Occipital lobe (tissue), 2 donors: ENCODE data around the gene SORCS1. TPM values are rescaled to one million over a fixed set of nuclear protein-coding genes. Genes with fewer than 3 reads are reported as not detected.
A peak's percentile ranks its signal among the peaks of the same experiment; 100 is the strongest.

Experiments
- DNase-seq: peaks from one replicate; lab custom pipeline; 2025; lab: John Stamatoyannopoulos, UW
- total RNA-seq: library from RNA; depleted of rRNA; stranded (reverse); fragments of >200 nt; gene quantifications from one replicate; pipeline ENCODE4 v1.2.3, GENCODE V29; 2014

SORCS1 gene
- total RNA-seq, 1 donor from 2014 or later = 40.6 TPM

- DNase-seq = no peak
Observed at GRCh38 chr10:106595281-106595680, 569.2 kb downstream of the SORCS1 start.

GRCh38 chr10:106593876-106594275 lies 570.6 kb downstream of the SORCS1 start:
- no peak for DNase-seq

GRCh38 chr10:106592396-106592795 lies 572.1 kb downstream of the SORCS1 start:
- no peak for DNase-seq

GRCh38 chr10:106582291-106582690 lies 582.2 kb downstream of the SORCS1 start:
- peak; percentile 64 for DNase-seq

- DNase-seq = no peak
Observed at GRCh38 chr10:106577756-106578155, 586.8 kb downstream of the SORCS1 start.

- DNase-seq = no peak
Observed at GRCh38 chr10:106577266-106577665, 587.2 kb downstream of the SORCS1 start.

- no peak for DNase-seq
Observed at GRCh38 chr10:106576534-106576933, 588.0 kb downstream of the SORCS1 start.

- no peak for DNase-seq
Observed at GRCh38 chr10:106573106-106573505, 591.4 kb downstream of the SORCS1 start.

- DNase-seq = peak; percentile 3
Observed at GRCh38 chr10:106571192-106571946, 593.1 kb downstream of the SORCS1 start.

- no peak for DNase-seq
Observed at GRCh38 chr10:106570268-106570667, 594.2 kb downstream of the SORCS1 start.

GRCh38 chr10:106567629-106568028 lies 596.9 kb downstream of the SORCS1 start:
- DNase-seq = no peak

GRCh38 chr10:106566873-106567272 lies 597.6 kb downstream of the SORCS1 start:
- DNase-seq = peak; percentile 3

GRCh38 chr10:106565546-106565945 lies 599.0 kb downstream of the SORCS1 start:
- no peak for DNase-seq

GRCh38 chr10:106563384-106563783 lies 601.1 kb downstream of the SORCS1 start:
- no peak for DNase-seq

GRCh38 chr10:106560925-106561640 lies 603.4 kb downstream of the SORCS1 start:
- DNase-seq = no peak

- DNase-seq = no peak
Observed at GRCh38 chr10:106559442-106559841, 605.1 kb downstream of the SORCS1 start.

GRCh38 chr10:106557951-106558733 lies 606.4 kb downstream of the SORCS1 start:
- no peak for DNase-seq

- DNase-seq = no peak
Observed at GRCh38 chr10:106557053-106557452, 607.5 kb downstream of the SORCS1 start.

- no peak for DNase-seq
Observed at GRCh38 chr10:106555599-106555998, 608.9 kb downstream of the SORCS1 start.

- DNase-seq = no peak
Observed at GRCh38 chr10:106551501-106552062, 612.9 kb downstream of the SORCS1 start.

GRCh38 chr10:106548832-106549231 lies 615.7 kb downstream of the SORCS1 start:
- DNase-seq = no peak
